ENCODE data around the gene GPRIN3.
A peak's percentile ranks its signal among the peaks of the same experiment; 100 is the strongest.

Gene GPRIN3

DNA sequence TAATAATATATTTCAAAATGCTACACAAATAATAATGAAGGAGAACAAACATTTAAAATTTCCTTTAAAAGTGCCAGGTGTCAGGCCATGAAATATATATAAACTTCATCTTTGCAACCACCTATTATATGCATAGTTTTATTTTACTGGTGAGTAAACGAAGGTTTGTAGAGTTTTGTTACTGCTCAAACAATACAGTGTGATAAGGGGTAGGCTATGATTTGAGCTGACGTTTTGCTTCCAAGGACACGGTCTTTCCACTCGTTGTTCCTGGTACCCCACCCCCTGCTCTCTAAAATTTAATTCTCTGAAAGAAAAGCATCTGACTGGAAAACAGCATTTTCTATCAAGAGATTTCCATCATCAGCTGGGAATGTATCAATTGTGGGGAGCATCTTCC is 27.2 kb upstream of the GPRIN3 start:
- H3K9ac ChIP-seq (ENCODE audit: low read length) = no peak overlapping the region
- H3K27me3 ChIP-seq (replicated peaks; ENCODE audit: control insufficient read depth, insufficient read depth, low read length) = no peaks in the 10 kb centered on the region
- H3K4me3 ChIP-seq (ENCODE audit: low read length) = no peak overlapping the region
- DNase-seq (ENCODE audit: low read depth) = no peak
- H3K9me3 ChIP-seq (ENCODE audit: control insufficient read depth, low read length) = no peaks in the 10 kb centered on the region
- no peaks in the 10 kb centered on the region for H3K4me1 ChIP-seq (ENCODE audit: control insufficient read depth, insufficient read depth, low read length)
- H3K36me3 ChIP-seq (ENCODE audit: control insufficient read depth, insufficient read depth, low read length, severe bottlenecking) = no peaks in the 10 kb centered on the region

DNA sequence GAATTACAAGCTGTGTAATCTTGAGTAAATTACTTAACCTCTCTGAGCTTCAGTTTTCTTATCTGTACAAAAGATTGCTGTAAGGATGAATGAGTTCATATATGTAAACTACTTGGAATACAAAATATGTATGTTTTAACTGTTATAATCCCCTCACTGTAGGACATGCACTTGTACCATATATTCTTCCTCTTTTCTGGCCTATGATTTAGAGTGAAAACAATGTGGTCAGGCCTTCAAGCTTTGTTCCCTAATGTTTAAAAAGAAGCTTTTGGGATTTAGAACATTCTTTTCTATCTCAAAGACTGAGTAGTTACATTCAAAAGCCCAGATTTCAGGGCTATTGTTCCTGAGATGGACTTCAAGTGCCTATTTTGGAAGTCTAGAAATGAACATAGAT is 26.7 kb upstream of the GPRIN3 start:
- H3K27me3 ChIP-seq (replicated peaks; ENCODE audit: control insufficient read depth, insufficient read depth, low read length) = no peaks in the 10 kb centered on the region
- H3K9ac ChIP-seq (ENCODE audit: low read length) = no peak overlapping the region
- no peaks in the 10 kb centered on the region for H3K36me3 ChIP-seq (ENCODE audit: control insufficient read depth, insufficient read depth, low read length, severe bottlenecking)
- H3K9me3 ChIP-seq (ENCODE audit: control insufficient read depth, low read length) = no peaks in the 10 kb centered on the region
- no peaks in the 10 kb centered on the region for H3K4me1 ChIP-seq (ENCODE audit: control insufficient read depth, insufficient read depth, low read length)
- no peak overlapping the region for H3K4me3 ChIP-seq (ENCODE audit: low read length)
- no peak for DNase-seq (ENCODE audit: low read depth)

DNA sequence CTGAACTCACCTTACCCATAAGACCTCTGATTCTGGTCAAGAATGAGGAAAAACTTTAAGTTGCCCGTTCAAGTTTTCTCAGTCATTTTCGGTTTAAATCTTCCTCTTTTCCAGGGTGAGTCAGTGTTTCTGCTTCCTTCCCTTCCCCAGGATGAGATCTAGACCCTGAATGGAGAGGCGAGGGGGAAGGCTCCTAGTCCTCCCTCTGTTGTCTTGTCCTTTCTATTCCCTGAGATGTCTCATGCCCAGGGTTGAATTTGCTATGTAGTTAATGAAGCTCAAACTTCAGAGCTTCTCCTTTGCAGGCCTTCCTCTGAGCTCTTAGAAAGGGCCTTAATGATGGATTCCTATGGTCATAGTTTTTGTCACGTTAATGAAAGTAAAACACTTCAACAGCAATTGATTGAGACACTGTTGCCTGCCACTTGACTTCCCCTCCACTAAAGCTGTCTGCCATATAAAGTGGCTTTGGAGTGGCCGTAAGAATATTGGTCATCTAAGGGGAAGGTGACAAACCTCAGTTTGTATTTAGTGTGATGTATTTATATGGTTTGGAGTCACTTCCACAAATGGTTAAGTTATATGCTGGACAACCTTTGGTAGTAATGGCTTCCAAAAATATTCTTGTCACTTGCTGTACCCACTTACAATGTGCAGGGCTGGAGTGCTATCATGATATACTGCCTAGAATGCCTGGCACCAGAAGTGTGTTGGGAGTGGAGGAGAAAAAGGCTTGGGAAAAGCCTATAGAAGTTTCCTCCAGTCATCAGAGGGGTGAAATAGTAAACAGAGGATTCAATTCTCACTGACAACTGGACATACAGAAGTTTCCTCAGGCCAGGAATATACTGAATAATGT is 24.3 kb upstream of the GPRIN3 start:
- Histone ChIP-seq H3K36me3 (ENCODE audit: control insufficient read depth, insufficient read depth, low read length, severe bottlenecking) (no peaks in the 10 kb centered on the region), H3K9me3 (ENCODE audit: control insufficient read depth, low read length) (peaks cover 10% of the 10 kb centered on the region), H3K4me1 (ENCODE audit: control insufficient read depth, insufficient read depth, low read length) (no peaks in the 10 kb centered on the region), H3K27me3 (replicated peaks; ENCODE audit: control insufficient read depth, insufficient read depth, low read length) (no peaks in the 10 kb centered on the region), H3K4me3 (ENCODE audit: low read length) (no peak overlapping the region), H3K9ac (ENCODE audit: low read length) (no peak overlapping the region)
- no peak for DNase-seq (ENCODE audit: low read depth)

DNA sequence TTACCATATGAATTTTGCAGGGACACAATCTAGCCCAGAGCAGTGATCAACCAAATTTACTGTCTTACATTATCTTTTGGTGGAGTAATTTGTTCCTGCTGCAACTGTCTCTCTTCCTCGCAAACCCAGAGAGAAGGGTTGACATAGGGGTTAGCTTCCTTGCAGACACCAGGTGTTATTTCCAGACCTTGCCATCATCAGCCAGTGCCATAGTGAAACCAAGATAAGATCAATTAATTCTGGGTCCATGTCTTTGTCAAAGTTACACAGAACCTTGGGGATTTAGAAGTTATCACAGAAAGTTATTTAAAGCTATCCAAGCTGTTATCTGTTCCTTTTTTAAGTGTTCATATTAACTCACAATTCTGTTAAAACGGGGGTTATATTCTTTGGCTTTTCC is 23.6 kb upstream of the GPRIN3 start:
- Histone ChIP-seq H3K9me3 (ENCODE audit: control insufficient read depth, low read length) (peaks cover 10% of the 10 kb centered on the region), H3K4me1 (ENCODE audit: control insufficient read depth, insufficient read depth, low read length) (no peaks in the 10 kb centered on the region), H3K4me3 (ENCODE audit: low read length) (no peak overlapping the region), H3K9ac (ENCODE audit: low read length) (no peak overlapping the region), H3K36me3 (ENCODE audit: control insufficient read depth, insufficient read depth, low read length, severe bottlenecking) (no peaks in the 10 kb centered on the region), H3K27me3 (replicated peaks; ENCODE audit: control insufficient read depth, insufficient read depth, low read length) (no peaks in the 10 kb centered on the region)
- DNase-seq (ENCODE audit: low read depth) = no peak

DNA sequence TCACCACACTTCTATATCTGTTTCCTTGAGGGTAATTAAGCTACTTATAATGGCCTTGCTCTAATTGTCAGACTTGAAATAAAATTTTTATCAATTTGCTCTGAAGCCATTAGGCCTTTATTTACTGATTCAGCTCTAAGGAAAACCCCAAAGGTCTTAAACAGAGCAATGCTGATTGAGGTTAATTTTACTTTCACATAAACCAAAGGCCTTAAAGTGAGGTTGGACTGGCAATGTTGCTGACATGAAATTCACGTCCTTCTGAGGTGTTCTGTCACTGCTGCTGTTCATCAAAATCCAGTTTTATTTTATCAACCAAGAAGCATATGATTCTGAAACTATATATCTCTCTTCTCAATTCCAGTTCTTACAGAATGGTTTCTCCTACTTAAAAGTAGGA is 21.7 kb upstream of the GPRIN3 start:
- Histone ChIP-seq H3K4me1 (ENCODE audit: control insufficient read depth, insufficient read depth, low read length) (peaks cover 10% of the 10 kb centered on the region), H3K4me3 (ENCODE audit: low read length) (no peak overlapping the region), H3K9ac (ENCODE audit: low read length) (no peak overlapping the region), H3K36me3 (ENCODE audit: control insufficient read depth, insufficient read depth, low read length, severe bottlenecking) (no peaks in the 10 kb centered on the region), H3K9me3 (ENCODE audit: control insufficient read depth, low read length) (peaks cover 10% of the 10 kb centered on the region), H3K27me3 (replicated peaks; ENCODE audit: control insufficient read depth, insufficient read depth, low read length) (no peaks in the 10 kb centered on the region)
- no peak for DNase-seq (ENCODE audit: low read depth)

DNA sequence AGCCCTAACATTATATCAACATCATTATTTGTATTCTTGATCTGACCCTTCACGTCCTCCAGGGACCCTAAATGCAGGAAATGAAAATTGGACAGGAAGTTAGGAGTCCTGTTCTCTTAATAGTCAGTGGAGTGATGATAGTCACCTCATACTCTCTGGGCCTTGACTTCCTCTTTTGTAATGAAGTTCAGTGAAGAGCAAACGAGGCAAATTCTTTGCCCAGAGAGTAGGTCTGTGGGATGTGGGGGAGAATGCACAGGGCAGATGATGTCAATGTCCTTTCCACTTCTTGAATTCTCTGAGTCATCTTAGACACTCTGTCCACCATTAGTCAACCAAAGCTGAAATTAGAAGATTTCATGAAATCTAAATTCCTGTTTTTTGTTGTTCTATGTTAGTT is 17.1 kb upstream of the GPRIN3 start:
- Histone ChIP-seq H3K36me3 (ENCODE audit: control insufficient read depth, insufficient read depth, low read length, severe bottlenecking) (no peaks in the 10 kb centered on the region), H3K27me3 (replicated peaks; ENCODE audit: control insufficient read depth, insufficient read depth, low read length) (no peaks in the 10 kb centered on the region), H3K9ac (ENCODE audit: low read length) (no peak overlapping the region), H3K9me3 (ENCODE audit: control insufficient read depth, low read length) (peaks cover 10% of the 10 kb centered on the region), H3K4me3 (ENCODE audit: low read length) (no peak overlapping the region), H3K4me1 (ENCODE audit: control insufficient read depth, insufficient read depth, low read length) (peaks cover 10% of the 10 kb centered on the region)
- peak; percentile 25 for DNase-seq (ENCODE audit: low read depth)

DNA sequence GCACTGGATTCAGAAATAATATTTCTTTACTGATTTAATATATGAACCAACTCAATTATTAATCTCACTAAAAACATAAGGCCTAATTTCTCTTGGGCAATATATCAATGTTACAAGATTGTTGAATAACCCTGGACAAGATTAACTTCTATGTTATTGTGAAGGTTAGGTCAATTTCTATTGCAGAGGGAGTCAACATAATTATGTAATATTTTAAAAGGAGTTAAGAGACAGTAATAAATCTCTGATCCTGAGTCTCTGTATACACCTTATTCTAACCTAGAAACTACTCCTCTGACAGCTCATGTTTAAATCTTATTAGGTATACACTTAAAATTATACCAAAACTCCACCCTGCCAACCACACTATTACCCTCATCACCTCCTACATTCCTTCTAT is 15.1 kb upstream of the GPRIN3 start:
- Histone ChIP-seq H3K9me3 (ENCODE audit: control insufficient read depth, low read length) (no peaks in the 10 kb centered on the region), H3K36me3 (ENCODE audit: control insufficient read depth, insufficient read depth, low read length, severe bottlenecking) (no peaks in the 10 kb centered on the region), H3K27me3 (replicated peaks; ENCODE audit: control insufficient read depth, insufficient read depth, low read length) (no peaks in the 10 kb centered on the region), H3K4me1 (ENCODE audit: control insufficient read depth, insufficient read depth, low read length) (peaks cover 17% of the 10 kb centered on the region), H3K4me3 (ENCODE audit: low read length) (no peak overlapping the region), H3K9ac (ENCODE audit: low read length) (no peak overlapping the region)
- no peak for DNase-seq (ENCODE audit: low read depth)

DNA sequence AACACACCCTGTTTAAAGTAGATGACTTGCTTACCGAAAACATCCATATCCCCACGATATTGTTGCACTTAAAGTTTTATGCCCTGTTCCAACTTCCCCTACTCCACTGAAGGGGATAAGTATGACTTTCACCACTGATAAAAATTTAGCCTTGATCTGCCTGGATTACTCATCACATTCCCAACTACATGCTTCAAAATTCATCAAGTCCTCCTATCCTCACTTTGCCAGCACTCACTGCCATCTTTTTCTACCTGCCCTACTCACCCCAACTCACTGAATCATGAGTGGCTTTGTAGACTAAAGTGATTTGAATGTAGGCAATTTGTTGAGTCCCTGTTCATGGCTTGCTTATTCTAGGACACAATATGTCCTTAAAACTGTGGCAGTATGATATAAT is 12.2 kb upstream of the GPRIN3 start:
- Histone ChIP-seq H3K27me3 (replicated peaks; ENCODE audit: control insufficient read depth, insufficient read depth, low read length) (no peaks in the 10 kb centered on the region), H3K36me3 (ENCODE audit: control insufficient read depth, insufficient read depth, low read length, severe bottlenecking) (no peaks in the 10 kb centered on the region), H3K9ac (ENCODE audit: low read length) (no peak overlapping the region), H3K9me3 (ENCODE audit: control insufficient read depth, low read length) (no peaks in the 10 kb centered on the region), H3K4me3 (ENCODE audit: low read length) (no peak overlapping the region), H3K4me1 (ENCODE audit: control insufficient read depth, insufficient read depth, low read length) (peaks cover 33% of the 10 kb centered on the region)
- no peak for DNase-seq (ENCODE audit: low read depth)

DNA sequence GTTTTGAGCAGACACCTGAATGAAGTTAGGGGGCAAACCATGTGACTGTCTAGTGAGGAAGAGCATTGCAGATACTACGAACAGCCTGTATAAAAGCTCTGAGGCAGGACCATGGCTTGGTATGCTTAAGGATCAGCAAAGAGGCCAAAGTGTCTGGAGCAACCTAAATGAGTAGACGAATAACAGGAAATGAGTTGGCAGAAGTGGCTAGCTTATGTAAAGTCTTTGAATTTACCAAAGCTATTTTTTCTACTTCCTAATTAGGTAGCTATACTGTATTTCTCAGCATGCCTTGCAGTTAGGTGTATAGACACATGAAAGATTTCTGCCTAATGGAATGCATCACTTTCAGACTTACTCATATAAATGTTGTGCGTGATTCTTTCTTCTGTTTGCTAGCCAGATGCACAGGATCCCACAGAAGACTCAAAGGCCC is 9.3 kb upstream of the GPRIN3 start:
- DNase-seq (ENCODE audit: low read depth) = peak; percentile 26
- Histone ChIP-seq H3K9me3 (ENCODE audit: control insufficient read depth, low read length) (no peaks in the 10 kb centered on the region), H3K4me1 (ENCODE audit: control insufficient read depth, insufficient read depth, low read length) (peaks cover 39% of the 10 kb centered on the region), H3K27me3 (replicated peaks; ENCODE audit: control insufficient read depth, insufficient read depth, low read length) (no peaks in the 10 kb centered on the region), H3K36me3 (ENCODE audit: control insufficient read depth, insufficient read depth, low read length, severe bottlenecking) (no peaks in the 10 kb centered on the region), H3K9ac (ENCODE audit: low read length) (peak overlapping the region; percentile 62), H3K4me3 (ENCODE audit: low read length) (no peak overlapping the region)

DNA sequence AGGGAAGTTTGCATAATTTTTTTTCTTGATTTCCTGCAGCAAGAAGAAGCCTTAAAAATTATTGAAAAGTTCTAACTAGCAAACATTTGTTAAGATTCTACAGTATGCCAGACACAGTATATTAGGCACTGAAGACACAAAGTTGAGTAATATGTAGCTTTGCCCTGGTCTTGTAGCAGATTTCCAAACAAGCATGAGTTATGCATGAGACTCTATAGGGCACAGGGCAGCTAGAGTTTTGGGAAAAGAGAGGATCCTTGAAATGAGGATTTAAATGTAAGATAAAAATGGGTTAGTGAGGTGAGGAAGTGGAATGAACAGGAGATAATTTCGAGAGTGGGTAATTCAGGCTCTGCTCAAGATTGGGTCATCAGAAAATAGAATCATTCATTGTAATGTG is 8.6 kb upstream of the GPRIN3 start:
- peaks cover 42% of the 10 kb centered on the region for H3K4me1 ChIP-seq (ENCODE audit: control insufficient read depth, insufficient read depth, low read length)
- H3K4me3 ChIP-seq (ENCODE audit: low read length) = no peak overlapping the region
- peak overlapping the region; percentile 62 for H3K9ac ChIP-seq (ENCODE audit: low read length)
- no peaks in the 10 kb centered on the region for H3K9me3 ChIP-seq (ENCODE audit: control insufficient read depth, low read length)
- H3K27me3 ChIP-seq (replicated peaks; ENCODE audit: control insufficient read depth, insufficient read depth, low read length) = no peaks in the 10 kb centered on the region
- peak; percentile 23 for DNase-seq (ENCODE audit: low read depth)
- no peaks in the 10 kb centered on the region for H3K36me3 ChIP-seq (ENCODE audit: control insufficient read depth, insufficient read depth, low read length, severe bottlenecking)

DNA sequence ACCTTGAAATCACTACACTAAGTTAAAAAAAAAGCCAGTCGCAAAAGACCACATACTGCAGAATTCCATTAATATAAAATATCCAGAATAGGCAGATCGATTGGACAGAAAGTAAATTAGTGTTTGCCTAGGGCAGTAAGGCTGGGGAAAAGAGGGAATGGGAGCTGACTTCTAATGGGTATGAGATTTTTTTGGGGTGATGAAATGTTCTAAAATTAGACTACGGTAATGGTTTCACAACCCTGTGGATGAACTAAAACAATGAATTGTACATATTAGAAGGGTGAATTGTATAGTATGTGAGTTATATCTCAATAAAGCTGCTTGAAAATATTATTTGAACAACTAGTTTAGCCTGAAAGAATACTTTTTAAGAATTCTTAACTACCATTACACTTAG is 6.7 kb upstream of the GPRIN3 start:
- no peaks in the 10 kb centered on the region for H3K36me3 ChIP-seq (ENCODE audit: control insufficient read depth, insufficient read depth, low read length, severe bottlenecking)
- DNase-seq (ENCODE audit: low read depth) = no peak
- H3K9ac ChIP-seq (ENCODE audit: low read length) = no peak overlapping the region
- H3K27me3 ChIP-seq (replicated peaks; ENCODE audit: control insufficient read depth, insufficient read depth, low read length) = no peaks in the 10 kb centered on the region
- H3K9me3 ChIP-seq (ENCODE audit: control insufficient read depth, low read length) = no peaks in the 10 kb centered on the region
- peaks cover 42% of the 10 kb centered on the region for H3K4me1 ChIP-seq (ENCODE audit: control insufficient read depth, insufficient read depth, low read length)
- H3K4me3 ChIP-seq (ENCODE audit: low read length) = no peak overlapping the region

DNA sequence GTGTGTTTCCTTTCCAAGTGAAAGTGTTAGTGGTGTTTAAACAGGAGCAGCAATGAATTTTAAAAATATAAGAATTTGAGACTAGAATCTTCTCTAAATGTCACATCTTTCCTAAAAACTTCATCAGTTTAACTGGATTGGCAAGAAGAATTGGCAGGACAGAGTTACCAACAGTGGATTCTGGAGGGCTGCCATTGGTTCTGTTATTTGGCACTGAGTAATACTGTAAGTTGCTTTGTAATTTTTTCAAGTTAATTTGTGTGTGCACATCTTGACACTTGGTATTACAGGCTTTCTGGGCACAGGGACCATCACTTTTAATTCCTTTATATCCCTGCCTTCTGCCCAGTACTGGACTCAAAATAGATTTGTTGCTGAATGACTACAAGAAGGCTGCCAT is 4.5 kb upstream of the GPRIN3 start:
- Histone ChIP-seq H3K4me1 (ENCODE audit: control insufficient read depth, insufficient read depth, low read length) (peaks cover 38% of the 10 kb centered on the region), H3K9ac (ENCODE audit: low read length) (no peak overlapping the region), H3K27me3 (replicated peaks; ENCODE audit: control insufficient read depth, insufficient read depth, low read length) (peaks cover 5% of the 10 kb centered on the region), H3K36me3 (ENCODE audit: control insufficient read depth, insufficient read depth, low read length, severe bottlenecking) (no peaks in the 10 kb centered on the region), H3K4me3 (ENCODE audit: low read length) (no peak overlapping the region), H3K9me3 (ENCODE audit: control insufficient read depth, low read length) (no peaks in the 10 kb centered on the region)
- DNase-seq (ENCODE audit: low read depth) = no peak

Data from adipocyte (in vitro differentiated cells).